ENCODE results near the gene CERS5.
"Not testable (repeated sequence)": the region's sequence is repeated elsewhere in the genome, so short reads cannot be mapped to it uniquely, and the experiment has no call there.

Gene CERS5

GRCh38 chr12:50186681-50187080 is 19.5 kb upstream of the CERS5 start:
- DNase-seq: no peak

GRCh38 chr12:50185970-50186663 is 18.9 kb upstream of the CERS5 start:
- DNase-seq: no peak

- no peak for DNase-seq
These were observed 18.2 kb upstream of the CERS5 start for GRCh38 chr12:50185301-50185895.

- DNase-seq: no peak
These were observed 17.1 kb upstream of the CERS5 start for GRCh38 chr12:50184261-50184660.

GRCh38 chr12:50182461-50182860 is 15.3 kb upstream of the CERS5 start:
- no peak for DNase-seq

GRCh38 chr12:50181691-50182090 is 14.5 kb upstream of the CERS5 start:
- no peak for DNase-seq

- DNase-seq: no peak
These were observed 8.5 kb upstream of the CERS5 start for GRCh38 chr12:50175716-50176026.

- peak; percentile 56 for DNase-seq
These were observed 8.0 kb upstream of the CERS5 start for GRCh38 chr12:50174971-50175715.

- no peak for DNase-seq
These were observed 445 bp downstream of the CERS5 start for GRCh38 chr12:50166799-50167048.

GRCh38 chr12:50164963-50165362 is 2.2 kb downstream of the CERS5 start:
- DNase-seq: no peak

GRCh38 chr12:50162230-50162629 is 4.9 kb downstream of the CERS5 start:
- no peak for DNase-seq

- DNase-seq: no peak
These were observed 6.5 kb downstream of the CERS5 start for GRCh38 chr12:50160643-50161042.

GRCh38 chr12:50157259-50157658 is 9.9 kb downstream of the CERS5 start:
- DNase-seq: no peak

- no peak for DNase-seq
These were observed 10.5 kb downstream of the CERS5 start for GRCh38 chr12:50156641-50157040.

GRCh38 chr12:50154947-50155346 is 12.2 kb downstream of the CERS5 start:
- not testable (repeated sequence) for DNase-seq

- no peak for DNase-seq
These were observed 16.0 kb downstream of the CERS5 start for GRCh38 chr12:50151047-50151687.

GRCh38 chr12:50149311-50149710 is 17.9 kb downstream of the CERS5 start:
- no peak for DNase-seq

- DNase-seq: not testable (repeated sequence)
These were observed 19.2 kb downstream of the CERS5 start for GRCh38 chr12:50148011-50148410.

- DNase-seq: no peak
These were observed 19.9 kb downstream of the CERS5 start for GRCh38 chr12:50147281-50147680.

- DNase-seq: no peak
These were observed 21.7 kb downstream of the CERS5 start for GRCh38 chr12:50145439-50145838.

- no peak for DNase-seq
These were observed 24.2 kb downstream of the CERS5 start for GRCh38 chr12:50142993-50143392.

- DNase-seq: no peak
These were observed 34.5 kb downstream of the CERS5 start for GRCh38 chr12:50132505-50133135.

- no peak for DNase-seq
These were observed 37.9 kb downstream of the CERS5 start for GRCh38 chr12:50129290-50129689.

GRCh38 chr12:50127546-50127945 is 39.6 kb downstream of the CERS5 start:
- DNase-seq: peak; percentile 60
